GM23338 (cell line): Measurements from ENCODE around the gene ZC3H14. TPM values are rescaled to one million over a fixed set of nuclear protein-coding genes. Genes with fewer than 3 reads are reported as not detected.

Experiments
- ATAC-seq: fragments of 200-7000 bp; cut with Tn5 transposase; 3 replicates; pipeline ENCODE4 v1.9.1; 2020
- DNase-seq: peaks from one replicate; pipeline ENCODE4 v3.0.0-alpha.2; 2015; ENCODE audit warnings: low spot score
- H2AFZ ChIP-seq: fragments of 200-600 bp; sonication (generic); 2 replicates; pipeline ENCODE4 v1.8.0; 2016; ENCODE audit warnings: antibody characterized with exemption, mild to moderate bottlenecking, moderate library complexity
- H3F3A ChIP-seq: fragments of 200-600 bp; sonication (generic); replicated peaks from 2 replicates; pipeline ENCODE4 v1.8.0; 2017; ENCODE audit warnings: antibody characterized with exemption, mixed run types, low read depth
- H3K27ac ChIP-seq: fragments of 200-600 bp; sonication (generic); 2 replicates; pipeline ENCODE4 v1.6.1; 2016; ENCODE audit warnings: low read depth
- H3K27me3 ChIP-seq: fragments of 200-600 bp; sonication (generic); 2 replicates; pipeline ENCODE4 v1.8.0; 2016; ENCODE audit warnings: mild to moderate bottlenecking, mixed run types, moderate library complexity; ENCODE audit not compliant: insufficient read depth
- H3K36me3 ChIP-seq: fragments of 200-600 bp; sonication (generic); 2 replicates; pipeline ENCODE4 v1.8.0; 2016; ENCODE audit warnings: mild to moderate bottlenecking; ENCODE audit not compliant: insufficient read depth
- H3K4me1 ChIP-seq: fragments of 200-600 bp; sonication (generic); 2 replicates; pipeline ENCODE4 v1.8.0; 2016; ENCODE audit warnings: mild to moderate bottlenecking, moderate library complexity; ENCODE audit not compliant: insufficient read depth
- H3K4me2 ChIP-seq: fragments of 200-600 bp; sonication (generic); 2 replicates; pipeline ENCODE4 v1.7.1; 2017; ENCODE audit warnings: mixed run types
- H3K4me3 ChIP-seq: fragments of 200-600 bp; sonication (generic); 2 replicates; pipeline ENCODE4 v1.6.1; 2016; ENCODE audit warnings: mixed run types
- H3K79me2 ChIP-seq: fragments of 200-600 bp; sonication (generic); replicated peaks from 2 replicates; pipeline ENCODE4 v1.8.0; 2017; ENCODE audit warnings: mild to moderate bottlenecking; ENCODE audit not compliant: insufficient read depth
- H3K9me2 ChIP-seq: fragments of 200-600 bp; sonication (generic); 2 replicates; pipeline ENCODE4 v1.8.0; 2017; ENCODE audit not compliant: insufficient read depth
- H4K20me1 ChIP-seq: fragments of 200-600 bp; sonication (generic); replicated peaks from 2 replicates; pipeline ENCODE4 v1.8.0; 2017; ENCODE audit warnings: mild to moderate bottlenecking; ENCODE audit not compliant: insufficient read depth
- H3K27ac Mint-ChIP-seq: 2 replicates; pipeline ENCODE4 v1.8.0; 2020; ENCODE audit warnings: inconsistent platforms, mild to moderate bottlenecking, moderate library complexity, mixed read lengths
- H3K27me3 Mint-ChIP-seq: 3 replicates; pipeline ENCODE4 v1.8.0; 2022; ENCODE audit warnings: low read depth, mild to moderate bottlenecking, moderate library complexity, mixed read lengths, inconsistent platforms; ENCODE audit not compliant: insufficient read depth, poor library complexity
- H3K36me3 Mint-ChIP-seq: 3 replicates; pipeline ENCODE4 v1.8.0; 2021; ENCODE audit warnings: low read depth, mild to moderate bottlenecking, inconsistent platforms, moderate library complexity, mixed read lengths
- H3K4me1 Mint-ChIP-seq: 3 replicates; pipeline ENCODE4 v1.8.0; 2020; ENCODE audit warnings: mild to moderate bottlenecking, inconsistent platforms, mixed read lengths
- H3K4me3 Mint-ChIP-seq: 3 replicates; pipeline ENCODE4 v1.8.0; 2021; ENCODE audit warnings: moderate library complexity, mild to moderate bottlenecking, inconsistent platforms, mixed read lengths
- H3K9me3 Mint-ChIP-seq: 3 replicates; pipeline ENCODE4 v1.8.0; 2020; ENCODE audit warnings: moderate library complexity, mild to moderate bottlenecking, inconsistent platforms, mixed read lengths
- CREB1 ChIP-seq: fragments of 250-450 bp; sonication (Bioruptor Pico); IDR thresholded peaks from 2 replicates; pipeline ENCODE4 v1.5.0; 2020; ENCODE audit warnings: low read depth, mild to moderate bottlenecking, moderate library complexity
- CTCF ChIP-seq, 2 experiments: fragments of 200-600 bp in 1 of 2; sonication (generic) in 1 of 2; conservative IDR thresholded peaks; 2 replicates each; pipeline versions ENCODE4 v1.5.1 to v1.6.1; 2016 to 2017; ENCODE audit warnings: antibody characterized with exemption in 2 of 2, low read depth in 2 of 2, mild to moderate bottlenecking in 2 of 2, moderate library complexity in 1 of 2
- ETS1 ChIP-seq: IDR thresholded peaks from 2 replicates; pipeline ENCODE4 v1.6.1; 2016; ENCODE audit warnings: antibody characterized with exemption
- EZH2 ChIP-seq: fragments of 200-600 bp; sonication (generic); IDR thresholded peaks from one replicate; pipeline ENCODE4 v1.8.0; 2017; ENCODE audit warnings: antibody characterized with exemption, mild to moderate bottlenecking, low read depth; ENCODE audit not compliant: unreplicated experiment
- EZH2phosphoT487 ChIP-seq: fragments of 200-600 bp; sonication (generic); IDR thresholded peaks from one replicate; pipeline ENCODE4 v1.8.1; 2018; ENCODE audit warnings: antibody characterized with exemption; ENCODE audit not compliant: unreplicated experiment
- JUNB ChIP-seq: IDR thresholded peaks from one replicate; pipeline ENCODE4 v1.6.1; 2016; ENCODE audit warnings: antibody characterized with exemption; ENCODE audit not compliant: unreplicated experiment
- NANOG ChIP-seq: IDR thresholded peaks from 2 replicates; pipeline ENCODE4 v1.6.1; 2016; ENCODE audit warnings: antibody characterized with exemption, borderline replicate concordance
- POLR2AphosphoS5 ChIP-seq: IDR thresholded peaks from 2 replicates; pipeline ENCODE4 v1.6.1; 2016; ENCODE audit warnings: antibody characterized with exemption, low read depth
- REST ChIP-seq: IDR thresholded peaks from one replicate; pipeline ENCODE4 v1.6.1; 2018; ENCODE audit warnings: antibody characterized with exemption; ENCODE audit not compliant: unreplicated experiment
- STAT1 ChIP-seq: IDR thresholded peaks from one replicate; pipeline ENCODE4 v1.6.1; 2016; ENCODE audit warnings: antibody characterized with exemption; ENCODE audit not compliant: unreplicated experiment
- ZNF114 ChIP-seq: fragments of 250-450 bp; sonication (Bioruptor Pico); IDR thresholded peaks from 2 replicates; pipeline ENCODE4 v1.5.0; 2020; ENCODE audit warnings: mild to moderate bottlenecking, moderate library complexity
- ZNF331 ChIP-seq: fragments of 250-450 bp; sonication (Bioruptor Pico); IDR thresholded peaks from 2 replicates; pipeline ENCODE4 v1.5.0; 2020; ENCODE audit warnings: low read depth, mild to moderate bottlenecking, moderate library complexity
- ZNF462 ChIP-seq: fragments of 250-450 bp; sonication (Bioruptor Pico); IDR thresholded peaks from 2 replicates; pipeline ENCODE4 v1.5.0; 2020; ENCODE audit warnings: mild to moderate bottlenecking, moderate library complexity
- polyA plus RNA-seq: library from polyadenylated mRNA; unstranded; fragments of >200 nt; fragmentation: Nextera tagmentation; extraction: Ambion mirVana; gene quantifications from 2 replicates; pipeline ENCODE4 v1.2.1, GENCODE V29; 2016
- total RNA-seq: library from RNA; depleted of rRNA; stranded (reverse); fragments of >200 nt; shearing (Covaris generic); gene quantifications from 2 replicates; pipeline ENCODE4 v1.2.3, GENCODE V29; 2014

ZC3H14 gene
- total and polyA plus RNA-seq, 2 experiments from 2014 or later: 63.2 to 87.9 TPM

DNA sequence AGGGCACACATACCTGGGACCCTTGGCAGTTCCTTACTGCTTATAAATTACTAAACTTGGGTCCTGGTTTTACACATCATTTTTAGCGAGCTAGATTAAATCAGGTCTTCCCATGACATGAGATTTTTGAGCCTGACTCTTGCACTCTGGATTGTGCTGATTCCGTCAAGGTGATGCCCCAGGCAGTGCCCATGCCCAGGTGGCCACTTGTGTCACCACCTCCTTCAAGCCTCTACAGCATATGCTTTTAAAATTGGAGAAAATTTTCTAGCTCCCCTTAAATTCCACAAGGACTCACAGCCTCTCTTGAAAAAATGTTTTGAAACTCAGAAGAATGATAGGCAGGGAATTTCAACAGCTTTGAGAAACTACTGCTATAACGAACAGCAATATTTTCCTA lies 17.6 kb upstream of the ZC3H14 start:
- Mint-ChIP-seq H3K27me3 (peaks cover 1% of the 10 kb centered on the region), H3K9me3 (no peaks in the 10 kb centered on the region), H3K4me1 (no peaks in the 10 kb centered on the region), H3K27ac (no peak overlapping the region), H3K4me3 (no peak overlapping the region), H3K36me3 (peaks cover 3% of the 10 kb centered on the region; the same call in 2 of the 3 replicates)
- ATAC-seq: no peak
- H3K4me3 ChIP-seq: no peak overlapping the region
- H3K9me2 ChIP-seq: no peaks in the 10 kb centered on the region
- H3F3A ChIP-seq: no peaks in the 10 kb centered on the region
- peaks cover 4% of the 10 kb centered on the region for H4K20me1 ChIP-seq
- no peaks in the 10 kb centered on the region for H3K4me1 ChIP-seq
- no peak overlapping the region for H3K27ac ChIP-seq
- H3K79me2 ChIP-seq: peaks cover 13% of the 10 kb centered on the region
- TF ChIP-seq ZNF462 (CRISPR knock-in tag) (no peak), POLR2AphosphoS5 (no peak), ZNF331 (no peak), STAT1 (no peak), EZH2 (no peak), JUNB (no peak), CREB1 (CRISPR knock-in tag) (no peak), ETS1 (no peak), REST (no peak), EZH2phosphoT487 (no peak), CTCF (conservative IDR thresholded peaks at IDR 0.05; ENCODE audit: low read depth in 2 of 2) (no peak), NANOG (no peak), ZNF114 (CRISPR knock-in tag) (no peak)
- DNase-seq: no peak
- H3K27me3 ChIP-seq: no peaks in the 10 kb centered on the region
- H2AFZ ChIP-seq: no peak overlapping the region
- no peak overlapping the region for H3K4me2 ChIP-seq
- peaks cover 5% of the 10 kb centered on the region; the same call in 1 of the 2 replicates for H3K36me3 ChIP-seq
